ENCODE measurements around the gene STMN1.

STMN1 gene

DNA sequence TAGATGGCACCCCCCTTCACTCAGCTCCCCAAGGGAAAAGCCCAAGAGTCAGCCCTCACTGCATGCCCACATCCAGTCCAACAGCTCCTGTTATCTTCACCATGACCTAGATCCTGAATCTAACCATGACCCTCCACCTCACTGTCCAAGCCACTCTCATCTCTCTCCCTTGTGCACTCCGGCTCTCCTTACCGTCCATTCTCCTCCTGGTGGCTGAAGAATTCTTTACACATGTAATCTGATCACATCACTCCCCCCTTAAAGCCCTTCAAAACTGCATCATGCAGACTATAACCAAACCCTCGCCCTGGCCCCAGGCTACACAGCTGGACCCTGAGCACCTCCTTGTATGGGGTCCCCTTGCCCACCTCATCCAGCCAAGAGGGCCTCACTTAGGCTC lies 16.7 kb downstream of the STMN1 start:
- no peaks in the 10 kb centered on the region for H3K4me1 ChIP-seq (ENCODE audit: control insufficient read depth in 1 of 2, insufficient read depth in 1 of 2, low read depth in 1 of 2, low read length in 1 of 2)
- H3K27ac ChIP-seq = no peak overlapping the region
- H3K9me3 ChIP-seq = no peaks in the 10 kb centered on the region
- H3K4me3 ChIP-seq (ENCODE audit: low read depth in 1 of 2, low read length in 1 of 2) = no peak overlapping the region
- TF ChIP-seq, protein P1, sequence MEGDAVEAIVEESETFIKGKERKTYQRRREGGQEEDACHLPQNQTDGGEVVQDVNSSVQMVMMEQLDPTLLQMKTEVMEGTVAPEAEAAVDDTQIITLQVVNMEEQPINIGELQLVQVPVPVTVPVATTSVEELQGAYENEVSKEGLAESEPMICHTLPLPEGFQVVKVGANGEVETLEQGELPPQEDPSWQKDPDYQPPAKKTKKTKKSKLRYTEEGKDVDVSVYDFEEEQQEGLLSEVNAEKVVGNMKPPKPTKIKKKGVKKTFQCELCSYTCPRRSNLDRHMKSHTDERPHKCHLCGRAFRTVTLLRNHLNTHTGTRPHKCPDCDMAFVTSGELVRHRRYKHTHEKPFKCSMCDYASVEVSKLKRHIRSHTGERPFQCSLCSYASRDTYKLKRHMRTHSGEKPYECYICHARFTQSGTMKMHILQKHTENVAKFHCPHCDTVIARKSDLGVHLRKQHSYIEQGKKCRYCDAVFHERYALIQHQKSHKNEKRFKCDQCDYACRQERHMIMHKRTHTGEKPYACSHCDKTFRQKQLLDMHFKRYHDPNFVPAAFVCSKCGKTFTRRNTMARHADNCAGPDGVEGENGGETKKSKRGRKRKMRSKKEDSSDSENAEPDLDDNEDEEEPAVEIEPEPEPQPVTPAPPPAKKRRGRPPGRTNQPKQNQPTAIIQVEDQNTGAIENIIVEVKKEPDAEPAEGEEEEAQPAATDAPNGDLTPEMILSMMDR (IDR thresholded peaks at IDR 0.05) = no peak
- no peaks in the 10 kb centered on the region for H3K27me3 ChIP-seq
- H3K36me3 ChIP-seq = no peaks in the 10 kb centered on the region

DNA sequence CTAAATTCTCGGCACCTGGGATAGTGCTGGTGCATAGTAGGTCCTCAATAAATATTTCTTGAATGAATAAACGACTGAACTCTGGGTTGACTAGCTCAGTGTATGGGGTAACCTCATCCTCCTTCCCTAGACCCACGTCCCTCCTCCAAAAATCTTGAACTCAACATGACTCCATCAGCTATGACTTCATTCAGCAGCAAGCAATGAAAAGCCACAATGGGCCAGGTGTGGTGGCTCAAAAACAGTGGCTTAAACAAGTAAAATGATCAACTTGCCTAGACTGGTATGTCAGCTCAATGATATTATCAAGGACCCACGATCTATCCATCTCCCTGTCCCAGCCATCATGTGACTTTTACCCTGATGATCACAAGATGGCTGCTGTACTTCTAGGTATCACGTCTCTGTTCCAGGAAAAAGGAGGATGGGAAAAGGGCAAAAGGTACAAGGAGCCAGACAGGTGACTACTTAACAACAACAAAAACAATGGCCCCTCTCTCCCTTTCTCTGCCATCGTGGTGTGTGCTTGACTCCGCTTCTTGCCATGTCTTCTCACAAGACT lies 17.7 kb downstream of the STMN1 start:
- H3K27me3 ChIP-seq = no peaks in the 10 kb centered on the region
- H3K4me1 ChIP-seq (ENCODE audit: control insufficient read depth in 1 of 2, insufficient read depth in 1 of 2, low read depth in 1 of 2, low read length in 1 of 2) = no peaks in the 10 kb centered on the region
- TF ChIP-seq, protein P1 (IDR thresholded peaks at IDR 0.05) = no peak
- no peak overlapping the region for H3K27ac ChIP-seq
- no peaks in the 10 kb centered on the region for H3K36me3 ChIP-seq
- no peaks in the 10 kb centered on the region for H3K9me3 ChIP-seq
- no peak overlapping the region for H3K4me3 ChIP-seq (ENCODE audit: low read depth in 1 of 2, low read length in 1 of 2)

DNA sequence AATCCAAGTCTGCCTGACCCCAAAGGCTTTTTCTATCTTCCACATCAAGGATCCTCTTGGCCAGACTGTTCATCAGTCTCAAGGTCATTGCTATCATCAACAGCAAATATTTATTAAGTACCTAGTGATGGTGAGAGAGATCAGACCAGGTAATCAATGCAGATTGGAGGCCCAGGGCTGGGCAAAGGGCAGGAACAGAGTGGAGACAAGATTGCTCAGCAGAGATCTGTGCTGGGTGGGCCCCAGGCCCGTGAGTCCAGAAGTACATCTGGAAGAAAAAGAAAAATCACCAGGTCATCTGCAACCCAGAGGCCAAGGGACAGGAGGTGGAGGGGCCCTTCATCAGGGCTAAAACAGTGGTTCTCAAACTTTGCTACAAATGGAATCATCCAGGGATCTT lies 20.6 kb downstream of the STMN1 start:
- Histone ChIP-seq H3K4me1 (ENCODE audit: control insufficient read depth in 1 of 2, insufficient read depth in 1 of 2, low read depth in 1 of 2, low read length in 1 of 2) (no peaks in the 10 kb centered on the region), H3K9me3 (no peaks in the 10 kb centered on the region), H3K27ac (no peak overlapping the region), H3K4me3 (ENCODE audit: low read depth in 1 of 2, low read length in 1 of 2) (no peak overlapping the region), H3K27me3 (no peaks in the 10 kb centered on the region), H3K36me3 (no peaks in the 10 kb centered on the region)
- TF ChIP-seq, protein P1 (IDR thresholded peaks at IDR 0.05) = no peak

DNA sequence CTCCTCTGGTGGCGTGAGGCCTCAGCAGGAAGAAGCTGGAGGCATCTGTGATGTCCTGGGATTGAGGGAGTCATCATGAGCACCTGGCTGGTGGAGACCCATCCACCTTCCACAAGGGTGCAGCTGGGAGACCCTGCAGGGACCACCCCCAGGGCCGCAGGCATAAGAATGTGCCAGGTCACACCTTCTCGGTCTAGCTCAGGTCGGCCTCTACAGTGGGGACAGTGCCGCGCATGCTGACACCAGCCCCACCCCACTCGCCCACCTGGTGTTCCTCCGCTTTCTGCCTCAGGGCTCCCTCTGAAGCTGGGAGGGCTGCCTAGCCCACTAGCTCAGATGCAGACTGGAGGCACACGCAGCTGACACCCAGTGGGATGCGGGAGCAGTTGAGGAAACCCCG lies 25.0 kb downstream of the STMN1 start:
- H3K27ac ChIP-seq = no peak overlapping the region
- TF ChIP-seq, protein P1 (IDR thresholded peaks at IDR 0.05) = no peak
- H3K4me3 ChIP-seq (ENCODE audit: low read depth in 1 of 2, low read length in 1 of 2) = no peak overlapping the region

DNA sequence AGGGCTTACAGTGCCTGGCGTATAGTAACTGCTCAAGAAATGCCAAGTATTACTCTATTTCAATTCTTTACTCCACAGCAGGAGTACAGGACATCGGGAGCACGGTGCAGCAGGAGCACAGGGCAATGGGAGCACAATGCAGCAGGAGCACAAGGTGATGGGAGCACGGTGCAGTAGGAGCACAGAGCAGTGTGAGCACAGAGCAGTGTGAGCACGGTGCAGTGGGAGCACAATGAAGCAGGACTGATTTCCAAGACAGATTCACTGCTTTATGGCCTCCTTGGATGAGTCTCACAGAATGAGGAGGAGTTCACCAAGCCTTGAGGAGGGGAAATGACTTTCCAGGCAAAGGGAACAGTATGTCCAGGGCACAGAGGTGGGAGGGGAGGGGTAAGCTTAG lies 25.7 kb downstream of the STMN1 start:
- no peaks in the 10 kb centered on the region for H3K36me3 ChIP-seq
- TF ChIP-seq, protein P1 (IDR thresholded peaks at IDR 0.05) = no peak
- H3K4me3 ChIP-seq (ENCODE audit: low read depth in 1 of 2, low read length in 1 of 2) = no peak overlapping the region
- H3K9me3 ChIP-seq = no peaks in the 10 kb centered on the region
- peaks cover 18 to 19% of the 10 kb centered on the region in 2 experiments for H3K4me1 ChIP-seq (ENCODE audit: control insufficient read depth in 1 of 2, insufficient read depth in 1 of 2, low read depth in 1 of 2, low read length in 1 of 2)
- no peak overlapping the region for H3K27ac ChIP-seq
- H3K27me3 ChIP-seq = no peaks in the 10 kb centered on the region

More for the DNA sequence above, 25.0 kb downstream of the STMN1 start:
- Histone ChIP-seq H3K36me3 (no peaks in the 10 kb centered on the region), H3K4me1 (ENCODE audit: control insufficient read depth in 1 of 2, insufficient read depth in 1 of 2, low read depth in 1 of 2, low read length in 1 of 2) (peaks cover 11 to 13% of the 10 kb centered on the region in 2 experiments), H3K9me3 (no peaks in the 10 kb centered on the region), H3K27me3 (no peaks in the 10 kb centered on the region)

DNA sequence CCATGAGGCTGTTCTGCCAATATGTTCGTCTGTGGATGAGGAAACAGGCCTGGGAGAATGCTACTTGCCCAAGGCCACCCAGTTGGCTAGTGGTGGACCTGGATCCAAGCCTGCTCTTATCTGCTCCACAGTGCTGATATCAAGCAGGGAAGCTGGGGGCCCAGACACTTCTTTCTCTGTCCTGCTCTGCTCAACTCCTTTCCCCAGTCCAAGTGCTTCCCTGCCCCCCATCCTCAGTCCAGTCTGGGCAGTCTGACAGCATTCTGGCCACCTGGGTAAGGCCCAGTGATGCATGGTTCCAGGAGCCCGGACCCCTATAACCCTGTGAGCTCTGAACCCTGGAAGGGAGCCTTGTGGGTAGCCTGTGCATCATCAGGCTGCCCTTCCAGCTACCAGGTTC lies 26.5 kb downstream of the STMN1 start:
- Histone ChIP-seq H3K27me3 (no peaks in the 10 kb centered on the region), H3K9me3 (no peaks in the 10 kb centered on the region), H3K4me3 (ENCODE audit: low read depth in 1 of 2, low read length in 1 of 2) (no peak overlapping the region), H3K4me1 (ENCODE audit: control insufficient read depth in 1 of 2, insufficient read depth in 1 of 2, low read depth in 1 of 2, low read length in 1 of 2) (peaks cover 24 to 25% of the 10 kb centered on the region in 2 experiments), H3K36me3 (no peaks in the 10 kb centered on the region), H3K27ac (no peak overlapping the region)
- TF ChIP-seq, protein P1 (IDR thresholded peaks at IDR 0.05) = no peak

All from neutrophil (primary cell).